Vagina (tissue), 2 donors: Measurements from ENCODE around the gene UMODL1.

Source experiments
- POLR2A ChIP-seq, 2 donors: fragments of 450-650 bp; IDR thresholded peaks; one replicate each; pipeline ENCODE4 v1.6.1; 2017; ENCODE audit warnings: antibody characterized with exemption in 2 of 2, mild to moderate bottlenecking in 2 of 2, moderate library complexity in 2 of 2
- POLR2AphosphoS5 ChIP-seq, 2 donors: sonication (generic); formaldehyde crosslinking; IDR thresholded peaks; one replicate each; pipeline ENCODE4 v1.9.0; 2017; ENCODE audit warnings: antibody characterized with exemption in 2 of 2, mild to moderate bottlenecking in 2 of 2, low read depth in 1 of 2; ENCODE audit not compliant: insufficient read depth in 1 of 2
- TF ChIP-seq, protein P1 (sequence below), 3 experiments: fragments of 450-650 bp in 2 of 3; fragments of 200-600 bp in 1 of 3; sonication (generic) in 1 of 3; IDR thresholded peaks; one replicate each; pipeline ENCODE4 v1.5.1; 2017 to 2019; ENCODE audit warnings: antibody characterized with exemption in 3 of 3, mild to moderate bottlenecking in 2 of 3, moderate library complexity in 2 of 3

DNA sequence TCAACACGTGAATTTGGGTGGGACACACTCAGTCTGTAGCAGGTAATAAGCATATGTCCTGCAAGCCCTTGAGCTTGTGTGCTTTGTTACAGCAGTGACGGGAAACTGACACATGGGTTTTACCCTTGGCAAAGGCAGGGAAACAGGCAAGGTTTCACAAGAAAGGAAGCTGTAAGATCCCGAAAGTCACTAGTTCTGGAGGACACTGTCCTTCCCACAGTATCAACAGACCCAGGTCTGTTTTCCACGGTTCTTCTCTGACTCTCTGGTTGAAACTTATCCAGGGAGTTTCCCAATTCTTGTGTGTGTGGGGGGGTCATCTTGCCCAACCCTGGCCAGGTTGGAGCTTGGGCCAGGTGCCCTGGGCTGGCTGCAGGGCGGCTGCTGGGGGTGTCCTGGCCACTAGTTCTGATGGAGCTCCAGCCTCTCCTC lies 31.6 kb upstream of the UMODL1 start:
- no peak for TF ChIP-seq POLR2A (IDR thresholded peaks at IDR 0.05)
- no peak for TF ChIP-seq POLR2AphosphoS5 (IDR thresholded peaks at IDR 0.05; ENCODE audit: insufficient read depth in 1 of 2, low read depth in 1 of 2)
- TF ChIP-seq, protein P1, sequence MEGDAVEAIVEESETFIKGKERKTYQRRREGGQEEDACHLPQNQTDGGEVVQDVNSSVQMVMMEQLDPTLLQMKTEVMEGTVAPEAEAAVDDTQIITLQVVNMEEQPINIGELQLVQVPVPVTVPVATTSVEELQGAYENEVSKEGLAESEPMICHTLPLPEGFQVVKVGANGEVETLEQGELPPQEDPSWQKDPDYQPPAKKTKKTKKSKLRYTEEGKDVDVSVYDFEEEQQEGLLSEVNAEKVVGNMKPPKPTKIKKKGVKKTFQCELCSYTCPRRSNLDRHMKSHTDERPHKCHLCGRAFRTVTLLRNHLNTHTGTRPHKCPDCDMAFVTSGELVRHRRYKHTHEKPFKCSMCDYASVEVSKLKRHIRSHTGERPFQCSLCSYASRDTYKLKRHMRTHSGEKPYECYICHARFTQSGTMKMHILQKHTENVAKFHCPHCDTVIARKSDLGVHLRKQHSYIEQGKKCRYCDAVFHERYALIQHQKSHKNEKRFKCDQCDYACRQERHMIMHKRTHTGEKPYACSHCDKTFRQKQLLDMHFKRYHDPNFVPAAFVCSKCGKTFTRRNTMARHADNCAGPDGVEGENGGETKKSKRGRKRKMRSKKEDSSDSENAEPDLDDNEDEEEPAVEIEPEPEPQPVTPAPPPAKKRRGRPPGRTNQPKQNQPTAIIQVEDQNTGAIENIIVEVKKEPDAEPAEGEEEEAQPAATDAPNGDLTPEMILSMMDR (IDR thresholded peaks at IDR 0.05), result no peak
